ENCODE measurements around the gene TNFRSF17.
"Not testable (repeated sequence)": the region's sequence is repeated elsewhere in the genome, so short reads cannot be mapped to it uniquely, and the experiment has no call there.

TNFRSF17 gene

DNA sequence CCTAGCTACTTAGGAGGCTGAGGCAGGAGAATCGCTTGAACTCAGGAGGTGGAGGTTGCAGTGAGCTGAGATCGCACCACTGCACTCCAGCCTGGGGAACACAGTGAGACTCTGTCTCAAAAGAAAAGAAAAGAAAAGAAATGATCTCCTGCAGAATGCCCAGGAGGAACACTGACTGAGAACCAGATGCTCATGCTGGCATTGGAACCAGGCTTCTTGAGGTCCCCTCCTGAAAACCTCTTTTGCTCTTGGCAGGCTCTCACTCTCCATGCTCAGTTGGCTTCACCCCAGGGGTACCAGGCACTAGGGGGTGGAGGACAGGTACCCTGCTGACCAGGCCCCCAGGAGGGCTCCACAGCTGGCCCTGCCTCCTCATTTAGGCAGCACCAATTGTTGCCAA lies 8.5 kb upstream of the TNFRSF17 start:
- TF ChIP-seq, protein P1, sequence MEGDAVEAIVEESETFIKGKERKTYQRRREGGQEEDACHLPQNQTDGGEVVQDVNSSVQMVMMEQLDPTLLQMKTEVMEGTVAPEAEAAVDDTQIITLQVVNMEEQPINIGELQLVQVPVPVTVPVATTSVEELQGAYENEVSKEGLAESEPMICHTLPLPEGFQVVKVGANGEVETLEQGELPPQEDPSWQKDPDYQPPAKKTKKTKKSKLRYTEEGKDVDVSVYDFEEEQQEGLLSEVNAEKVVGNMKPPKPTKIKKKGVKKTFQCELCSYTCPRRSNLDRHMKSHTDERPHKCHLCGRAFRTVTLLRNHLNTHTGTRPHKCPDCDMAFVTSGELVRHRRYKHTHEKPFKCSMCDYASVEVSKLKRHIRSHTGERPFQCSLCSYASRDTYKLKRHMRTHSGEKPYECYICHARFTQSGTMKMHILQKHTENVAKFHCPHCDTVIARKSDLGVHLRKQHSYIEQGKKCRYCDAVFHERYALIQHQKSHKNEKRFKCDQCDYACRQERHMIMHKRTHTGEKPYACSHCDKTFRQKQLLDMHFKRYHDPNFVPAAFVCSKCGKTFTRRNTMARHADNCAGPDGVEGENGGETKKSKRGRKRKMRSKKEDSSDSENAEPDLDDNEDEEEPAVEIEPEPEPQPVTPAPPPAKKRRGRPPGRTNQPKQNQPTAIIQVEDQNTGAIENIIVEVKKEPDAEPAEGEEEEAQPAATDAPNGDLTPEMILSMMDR (IDR thresholded peaks at IDR 0.05; ENCODE audit: insufficient read depth, low read length, poor library complexity, severe bottlenecking), result no peak
- H3K27me3 ChIP-seq (replicated peaks; ENCODE audit: control insufficient read depth, insufficient read depth, low read length), result no peaks in the 10 kb centered on the region
- DNase-seq (ENCODE audit: extremely low read depth, insufficient read length), result no peak
- no peaks in the 10 kb centered on the region for H3K36me3 ChIP-seq (ENCODE audit: control insufficient read depth, insufficient read depth, low read length)
- H3K4me3 ChIP-seq (replicated peaks; ENCODE audit: low read depth, low read length), result no peak overlapping the region

DNA sequence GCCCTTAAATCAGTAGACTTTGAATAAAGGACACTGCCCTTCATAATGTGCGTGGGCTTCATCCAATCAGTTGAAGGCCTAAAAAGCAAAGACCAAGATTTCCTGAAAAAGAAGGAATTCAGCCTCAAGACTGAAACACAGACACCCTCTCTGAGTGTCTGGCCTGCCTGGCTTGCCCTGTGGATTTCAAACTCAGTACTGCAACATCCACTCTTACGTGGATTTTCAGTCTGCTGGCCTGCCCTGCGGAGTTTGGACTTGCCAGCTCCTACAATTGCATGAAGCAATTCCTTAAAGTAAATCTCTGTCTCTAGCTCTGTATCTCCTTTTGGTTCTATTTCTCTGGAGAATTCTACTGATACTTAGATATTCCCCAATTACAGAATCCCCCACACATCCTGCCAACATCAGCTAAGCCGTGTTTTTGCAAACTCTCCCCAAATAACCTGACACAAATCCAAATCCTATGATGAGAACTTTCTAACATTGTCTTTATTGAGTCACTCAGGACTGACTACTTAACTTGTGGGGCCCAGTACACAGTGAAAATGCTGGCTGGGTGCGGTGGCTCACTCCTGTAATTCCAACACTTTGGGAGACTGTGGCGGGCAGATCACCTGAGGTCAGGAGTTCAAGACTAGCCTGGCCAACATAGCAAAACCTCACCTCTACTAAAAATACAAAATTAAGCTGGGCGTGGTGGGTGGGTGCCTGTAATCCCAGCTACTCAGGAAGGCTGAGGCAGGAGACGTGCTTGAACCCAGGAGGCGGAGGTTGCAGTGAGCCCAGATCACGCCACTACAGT lies 7.2 kb upstream of the TNFRSF17 start:
- no peaks in the 10 kb centered on the region for H3K27me3 ChIP-seq (replicated peaks; ENCODE audit: control insufficient read depth, insufficient read depth, low read length)
- TF ChIP-seq, protein P1 (IDR thresholded peaks at IDR 0.05; ENCODE audit: insufficient read depth, low read length, poor library complexity, severe bottlenecking), result no peak
- no peak overlapping the region for H3K4me3 ChIP-seq (replicated peaks; ENCODE audit: low read depth, low read length)
- no peak for DNase-seq (ENCODE audit: extremely low read depth, insufficient read length)
- H3K36me3 ChIP-seq (ENCODE audit: control insufficient read depth, insufficient read depth, low read length), result no peaks in the 10 kb centered on the region

DNA sequence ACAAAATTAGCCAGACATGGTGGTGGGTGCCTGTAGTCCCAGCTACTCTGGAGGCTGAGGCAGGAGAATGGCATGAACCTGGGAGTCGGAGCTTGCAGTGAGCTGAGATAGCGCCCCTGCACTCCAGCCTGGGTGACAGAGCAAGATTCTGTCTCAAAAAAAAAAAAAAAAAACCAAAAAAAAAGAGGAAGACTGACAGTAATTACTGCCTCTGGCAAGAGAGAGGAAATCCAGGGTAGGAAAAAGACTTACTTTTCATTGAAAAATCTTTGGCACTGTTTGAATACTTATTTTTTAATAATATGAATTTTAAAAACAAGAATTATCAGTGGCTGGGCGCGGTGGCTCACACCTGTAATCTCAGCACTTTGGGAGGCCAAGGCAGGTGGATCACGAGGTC lies 2.6 kb upstream of the TNFRSF17 start:
- H3K36me3 ChIP-seq (ENCODE audit: control insufficient read depth, insufficient read depth, low read length); DNase-seq (ENCODE audit: extremely low read depth, insufficient read length); H3K4me3 ChIP-seq (replicated peaks; ENCODE audit: low read depth, low read length); H3K27me3 ChIP-seq (replicated peaks; ENCODE audit: control insufficient read depth, insufficient read depth, low read length): not testable (repeated sequence)

DNA sequence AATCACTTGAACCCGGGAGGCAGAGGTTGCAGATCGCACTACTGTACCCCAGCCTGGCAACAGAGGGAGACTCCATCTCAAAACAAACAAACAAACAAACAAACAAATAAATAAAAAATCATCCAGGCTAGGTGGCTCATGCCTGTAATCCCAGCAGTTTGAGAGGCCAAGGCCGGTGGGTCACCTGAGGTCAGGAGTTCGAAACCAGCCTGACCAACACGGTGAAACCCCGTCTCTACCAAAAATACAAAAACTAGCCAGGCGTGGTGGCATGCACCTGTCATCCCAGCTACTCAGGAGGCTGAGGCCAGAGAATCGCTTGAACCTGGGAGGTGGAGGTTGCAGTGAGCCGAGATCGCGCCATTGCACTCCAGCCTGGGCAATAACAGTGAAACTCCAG lies 2.0 kb upstream of the TNFRSF17 start:
- DNase-seq (ENCODE audit: extremely low read depth, insufficient read length); H3K27me3 ChIP-seq (replicated peaks; ENCODE audit: control insufficient read depth, insufficient read depth, low read length); H3K36me3 ChIP-seq (ENCODE audit: control insufficient read depth, insufficient read depth, low read length); H3K4me3 ChIP-seq (replicated peaks; ENCODE audit: low read depth, low read length): not testable (repeated sequence)

DNA sequence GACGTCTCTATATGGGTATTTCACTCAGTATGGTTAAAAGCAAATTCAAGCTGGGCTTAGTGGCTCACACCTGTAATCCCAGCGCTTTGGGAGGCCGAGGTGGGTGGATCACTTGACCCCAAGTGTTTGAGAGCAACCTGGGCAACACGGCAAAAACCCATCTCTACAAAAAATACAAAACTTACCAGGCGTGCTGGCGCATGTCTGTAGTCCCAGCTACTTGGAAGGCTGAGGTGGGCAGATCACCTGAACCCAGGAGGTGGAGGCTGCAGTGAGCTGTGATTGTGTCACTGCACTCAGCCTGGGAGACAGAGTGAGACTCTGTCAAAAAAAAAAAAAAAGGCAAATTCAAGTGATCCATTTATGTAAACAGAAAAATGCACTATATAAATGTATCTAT lies 1.3 kb upstream of the TNFRSF17 start:
- no peak for DNase-seq (ENCODE audit: extremely low read depth, insufficient read length)
- no peaks in the 10 kb centered on the region for H3K27me3 ChIP-seq (replicated peaks; ENCODE audit: control insufficient read depth, insufficient read depth, low read length)
- H3K4me3 ChIP-seq (replicated peaks; ENCODE audit: low read depth, low read length), result peak overlapping the region; percentile 4
- H3K36me3 ChIP-seq (ENCODE audit: control insufficient read depth, insufficient read depth, low read length), result peaks cover 9% of the 10 kb centered on the region
- TF ChIP-seq, protein P1 (IDR thresholded peaks at IDR 0.05; ENCODE audit: insufficient read depth, low read length, poor library complexity, severe bottlenecking), result no peak

DNA sequence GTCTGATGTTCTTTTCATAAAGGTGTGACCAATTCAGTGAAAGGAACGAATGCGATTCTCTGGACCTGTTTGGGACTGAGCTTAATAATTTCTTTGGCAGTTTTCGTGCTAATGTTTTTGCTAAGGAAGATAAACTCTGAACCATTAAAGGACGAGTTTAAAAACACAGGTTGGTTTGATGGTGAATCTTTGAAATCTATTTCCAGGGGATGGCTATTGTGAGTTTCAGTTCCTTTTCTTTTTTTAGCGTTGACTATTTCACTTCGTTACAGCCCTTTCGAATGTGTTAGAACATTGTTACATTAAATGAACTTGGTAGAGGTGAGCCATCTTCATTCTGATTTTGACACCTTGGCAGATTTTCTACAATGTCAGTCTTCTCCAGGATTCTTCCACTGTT lies 1.2 kb downstream of the TNFRSF17 start:
- TF ChIP-seq, protein P1 (IDR thresholded peaks at IDR 0.05; ENCODE audit: insufficient read depth, low read length, poor library complexity, severe bottlenecking), result no peak
- Histone ChIP-seq H3K27me3 (replicated peaks; ENCODE audit: control insufficient read depth, insufficient read depth, low read length) (no peaks in the 10 kb centered on the region), H3K36me3 (ENCODE audit: control insufficient read depth, insufficient read depth, low read length) (peaks cover 19% of the 10 kb centered on the region), H3K4me3 (replicated peaks; ENCODE audit: low read depth, low read length) (peak overlapping the region; percentile 81)
- DNase-seq (ENCODE audit: extremely low read depth, insufficient read length), result peak; percentile 52
